Measurements from ENCODE around the gene SLC25A40.
A peak's percentile ranks its signal among the peaks of the same experiment; 100 is the strongest.

SLC25A40 gene

GRCh38 chr7:87810130-87810529, 66.0 kb downstream of the SLC25A40 start:
- no peak for TF ChIP-seq CTCF (conservative IDR thresholded peaks at IDR 0.05; ENCODE audit: low read depth)
- no peak for DNase-seq (ENCODE audit: low spot score)
- POLR2A ChIA-PET (ENCODE audit: low non-redundant PET): no interaction called here
- no peak overlapping the region for H3K27ac ChIP-seq
- CTCF ChIA-PET: no interaction called here

DNA sequence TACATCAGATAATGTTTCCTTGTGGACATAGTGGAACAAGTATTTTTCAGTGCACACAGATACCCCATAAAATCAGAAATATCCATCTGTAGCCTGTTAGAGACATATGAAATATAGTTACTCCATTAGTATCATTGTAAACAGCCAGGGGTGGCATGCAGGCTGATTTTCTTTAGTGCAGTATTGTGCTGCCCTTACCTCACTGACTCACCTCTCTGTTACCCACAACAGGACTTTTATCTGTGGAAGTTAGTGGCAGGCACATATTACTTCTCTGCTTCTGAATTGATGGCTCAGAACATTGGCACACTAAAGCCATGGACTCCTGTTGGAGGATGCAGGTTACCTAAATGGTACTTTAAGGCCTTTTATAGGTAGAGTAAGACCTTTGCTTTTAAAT, 70.0 kb downstream of the SLC25A40 start:
- no peak for DNase-seq (ENCODE audit: low spot score)
- TF ChIP-seq CTCF (conservative IDR thresholded peaks at IDR 0.05; ENCODE audit: low read depth): no peak
- CTCF ChIA-PET: no interaction called here
- POLR2A ChIA-PET (ENCODE audit: low non-redundant PET): no interaction called here
- no peak overlapping the region for H3K27ac ChIP-seq

DNA sequence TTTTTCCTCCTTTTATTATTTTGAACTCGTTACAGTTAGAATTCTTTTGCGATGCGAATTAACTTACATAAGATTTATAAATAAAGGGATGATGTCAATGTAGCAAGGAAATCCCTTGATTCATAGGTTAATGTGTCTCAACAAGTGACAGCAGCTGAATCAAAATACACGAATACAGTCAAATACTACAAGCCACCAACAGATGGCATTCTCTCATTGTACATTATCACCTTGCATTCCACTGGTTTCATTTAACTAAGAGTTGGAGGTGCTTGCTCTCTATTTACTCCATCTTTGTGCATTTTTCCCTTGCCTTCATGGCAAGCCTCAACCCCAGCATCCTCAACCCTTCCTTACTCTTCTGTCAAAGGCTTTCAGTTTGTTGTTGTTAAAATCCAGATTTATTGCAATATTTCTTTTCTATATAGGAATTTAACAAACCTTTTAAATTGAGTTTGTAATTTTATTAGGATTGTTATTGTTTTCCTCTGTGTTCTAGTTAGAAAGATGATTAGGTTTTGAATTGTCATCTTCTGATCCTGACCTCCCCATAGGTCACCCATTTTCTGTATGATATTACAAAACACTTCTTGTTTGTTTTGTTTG, 78.3 kb downstream of the SLC25A40 start:
- peak; percentile 48 for DNase-seq (ENCODE audit: low spot score)
- TF ChIP-seq CTCF (conservative IDR thresholded peaks at IDR 0.05; ENCODE audit: low read depth): peak; percentile 85
- H3K27ac ChIP-seq: no peak overlapping the region
- POLR2A ChIA-PET (ENCODE audit: low non-redundant PET): no interaction called here
- CTCF ChIA-PET: interaction anchor here (0.6 to 1.8 kb wide), 9 partner anchors 10 to 372 kb away, joined by 3 to 7 read pairs (median 4); no protein-coding TSS in a partner anchor

GRCh38 chr7:87797395-87797794, 78.8 kb downstream of the SLC25A40 start:
- DNase-seq (ENCODE audit: low spot score): no peak
- H3K27ac ChIP-seq: no peak overlapping the region
- no peak for TF ChIP-seq CTCF (conservative IDR thresholded peaks at IDR 0.05; ENCODE audit: low read depth)
- POLR2A ChIA-PET (ENCODE audit: low non-redundant PET): no interaction called here
- CTCF ChIA-PET: interaction anchor here (0.6 to 1.8 kb wide), 9 partner anchors 9 to 890 kb away, joined by 3 to 6 read pairs (median 4); no protein-coding TSS in a partner anchor

GRCh38 chr7:87785368-87785995, 90.7 kb downstream of the SLC25A40 start:
- H3K27ac ChIP-seq: no peak overlapping the region
- CTCF ChIA-PET: interaction anchor here (0.6 to 0.7 kb wide), 2 partner anchors 174 to 289 kb away, joined by 3 read pairs; no protein-coding TSS in a partner anchor
- no peak for DNase-seq (ENCODE audit: low spot score)

GRCh38 chr7:87784424-87784823, 91.7 kb downstream of the SLC25A40 start:
- H3K27ac ChIP-seq: no peak overlapping the region
- POLR2A ChIA-PET (ENCODE audit: low non-redundant PET): no interaction called here
- DNase-seq (ENCODE audit: low spot score): no peak
- CTCF ChIA-PET: no interaction called here
- no peak for TF ChIP-seq CTCF (conservative IDR thresholded peaks at IDR 0.05; ENCODE audit: low read depth)

More at GRCh38 chr7:87785368-87785995, 90.7 kb downstream of the SLC25A40 start:
- TF ChIP-seq CTCF (conservative IDR thresholded peaks at IDR 0.05; ENCODE audit: low read depth): no peak
- POLR2A ChIA-PET (ENCODE audit: low non-redundant PET): no interaction called here

Measured in RWPE1 (cell line).